Thyroid gland (tissue), 4 donors: Measurements from ENCODE around the gene USP5. TPM values are rescaled to one million over a fixed set of nuclear protein-coding genes. Genes with fewer than 3 reads are reported as not detected.
A peak's percentile ranks its signal among the peaks of the same experiment; 100 is the strongest.

Experiments used
- DNase-seq, 2 donors: peaks; one replicate each; pipeline ENCODE4 v3.0.0-alpha.2; 2019
- H3K27ac ChIP-seq, 3 donors: fragments of 200-600 bp; sonication (generic); 1 replicate in 2 of 3; 2 replicates in 1 of 3; pipeline ENCODE4 v1.5.1; 2016 to 2019; ENCODE audit warnings: mild to moderate bottlenecking in 1 of 3, moderate library complexity in 1 of 3
- H3K27me3 ChIP-seq: fragments of 200-600 bp; sonication (generic); one replicate; pipeline ENCODE4 v1.5.1; 2019
- H3K36me3 ChIP-seq, 2 donors: fragments of 200-600 bp; sonication (generic); one replicate each; pipeline ENCODE4 v1.5.1; 2016 to 2019
- H3K4me1 ChIP-seq, 2 donors: fragments of 200-600 bp; sonication (generic); one replicate each; pipeline ENCODE4 v1.5.1; 2017 to 2019
- H3K4me3 ChIP-seq, 3 donors: fragments of 200-600 bp; sonication (generic); replicated peaks in 1 of 3; 1 replicate in 2 of 3; 2 replicates in 1 of 3; pipeline ENCODE4 v1.5.1; 2016; ENCODE audit warnings: mild to moderate bottlenecking in 1 of 3
- H3K9me3 ChIP-seq: fragments of 200-600 bp; sonication (generic); one replicate; pipeline ENCODE4 v1.5.1; 2017
- POLR2A ChIP-seq, 2 donors: fragments of 450-650 bp; IDR thresholded peaks; one replicate each; pipeline ENCODE4 v1.6.1; 2017; ENCODE audit warnings: antibody characterized with exemption in 2 of 2, mild to moderate bottlenecking in 2 of 2, moderate library complexity in 1 of 2
- WGBS, 2 donors: methylation state at CpG; one replicate each; pipeline ENCODE4 v1.1.5; 2017; 5-methylcytosine and 5-hydroxymethylcytosine counted together
- intact Hi-C: fragments of 100-400 bp; cut with DNase I; formaldehyde crosslinking; loops from one replicate; pipeline ENCODE4 v1.15.1; 2023
- total RNA-seq, 4 donors: library from RNA; depleted of rRNA; stranded (reverse); fragments of >200 nt; gene quantifications; one replicate each; pipeline ENCODE4 v1.2.3, GENCODE V29; 2016
- TF ChIP-seq, protein P1 (sequence below), 6 experiments: fragments of 200-600 bp in 3 of 6; fragments of 450-650 bp in 3 of 6; sonication (generic) in 3 of 6; IDR thresholded peaks; one replicate each; pipeline ENCODE4 v1.5.1; 2016 to 2019; ENCODE audit warnings: antibody characterized with exemption in 6 of 6, mild to moderate bottlenecking in 2 of 6, inconsistent platforms in 1 of 6, moderate library complexity in 1 of 6

Gene USP5
- total RNA-seq, 4 donors from 2014 or later = 34.7 to 68.6 (median 58.9) TPM

DNA sequence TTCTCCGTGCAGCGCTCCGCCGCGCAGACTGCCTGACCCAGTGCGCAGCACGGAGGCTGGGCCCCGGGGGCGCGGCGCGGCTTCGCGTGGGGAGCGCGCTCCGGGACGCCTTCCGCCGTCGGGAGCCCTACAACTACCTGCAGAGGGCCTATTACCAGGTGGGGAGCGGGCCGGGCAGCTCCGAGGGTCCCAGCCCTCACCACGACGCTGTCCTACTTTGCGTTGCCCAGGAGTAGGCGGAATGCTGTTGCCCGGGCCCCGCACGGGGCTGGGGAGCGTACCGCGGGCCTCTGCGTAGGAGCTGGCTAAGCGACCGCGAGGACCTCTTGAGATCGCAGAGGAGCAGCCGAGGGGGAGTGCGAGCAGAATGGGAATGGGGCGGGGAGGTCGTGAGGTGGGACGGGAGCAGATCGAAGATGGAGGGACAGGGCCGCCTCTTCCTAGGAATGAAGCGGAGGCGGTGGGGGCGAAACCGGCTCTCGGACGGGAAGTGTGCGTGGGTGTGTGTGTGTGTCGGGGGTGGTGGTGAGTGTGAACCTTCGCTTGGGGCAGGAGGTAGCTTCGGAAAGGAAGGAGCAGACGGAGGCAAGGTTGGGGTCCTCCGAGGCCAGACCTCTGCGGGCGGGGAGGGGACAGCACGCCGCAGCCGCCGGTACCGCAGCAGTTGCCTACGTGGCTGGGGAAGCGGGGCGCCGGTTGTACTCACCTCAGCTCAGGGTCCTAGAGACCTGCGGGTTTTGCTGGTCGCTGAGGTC, 23.0 kb upstream of the USP5 start:
- peak overlapping the region; percentile 70 to 80 (median 73) for H3K27ac ChIP-seq
- H3K4me1 ChIP-seq = peaks cover 8 to 11% of the 10 kb centered on the region in 2 donors
- H3K36me3 ChIP-seq = no peaks in the 10 kb centered on the region
- H3K4me3 ChIP-seq = peak overlapping the region; percentile 61 to 93 (median 88)
- no peaks in the 10 kb centered on the region for H3K27me3 ChIP-seq
- TF ChIP-seq, protein P1, sequence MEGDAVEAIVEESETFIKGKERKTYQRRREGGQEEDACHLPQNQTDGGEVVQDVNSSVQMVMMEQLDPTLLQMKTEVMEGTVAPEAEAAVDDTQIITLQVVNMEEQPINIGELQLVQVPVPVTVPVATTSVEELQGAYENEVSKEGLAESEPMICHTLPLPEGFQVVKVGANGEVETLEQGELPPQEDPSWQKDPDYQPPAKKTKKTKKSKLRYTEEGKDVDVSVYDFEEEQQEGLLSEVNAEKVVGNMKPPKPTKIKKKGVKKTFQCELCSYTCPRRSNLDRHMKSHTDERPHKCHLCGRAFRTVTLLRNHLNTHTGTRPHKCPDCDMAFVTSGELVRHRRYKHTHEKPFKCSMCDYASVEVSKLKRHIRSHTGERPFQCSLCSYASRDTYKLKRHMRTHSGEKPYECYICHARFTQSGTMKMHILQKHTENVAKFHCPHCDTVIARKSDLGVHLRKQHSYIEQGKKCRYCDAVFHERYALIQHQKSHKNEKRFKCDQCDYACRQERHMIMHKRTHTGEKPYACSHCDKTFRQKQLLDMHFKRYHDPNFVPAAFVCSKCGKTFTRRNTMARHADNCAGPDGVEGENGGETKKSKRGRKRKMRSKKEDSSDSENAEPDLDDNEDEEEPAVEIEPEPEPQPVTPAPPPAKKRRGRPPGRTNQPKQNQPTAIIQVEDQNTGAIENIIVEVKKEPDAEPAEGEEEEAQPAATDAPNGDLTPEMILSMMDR (IDR thresholded peaks at IDR 0.05) = peak in 1 of 6 experiments; percentile 4
- TF ChIP-seq POLR2A (IDR thresholded peaks at IDR 0.05) = peak in 1 of 2 donors; percentile 67
- DNase-seq = peak; percentile 61 to 71
- H3K9me3 ChIP-seq = no peaks in the 10 kb centered on the region
- WGBS, 2 donors = 1 to 2% methylated on average over 31 to 41 of the region's 71 CpGs
- intact Hi-C loops = no loop called here

DNA sequence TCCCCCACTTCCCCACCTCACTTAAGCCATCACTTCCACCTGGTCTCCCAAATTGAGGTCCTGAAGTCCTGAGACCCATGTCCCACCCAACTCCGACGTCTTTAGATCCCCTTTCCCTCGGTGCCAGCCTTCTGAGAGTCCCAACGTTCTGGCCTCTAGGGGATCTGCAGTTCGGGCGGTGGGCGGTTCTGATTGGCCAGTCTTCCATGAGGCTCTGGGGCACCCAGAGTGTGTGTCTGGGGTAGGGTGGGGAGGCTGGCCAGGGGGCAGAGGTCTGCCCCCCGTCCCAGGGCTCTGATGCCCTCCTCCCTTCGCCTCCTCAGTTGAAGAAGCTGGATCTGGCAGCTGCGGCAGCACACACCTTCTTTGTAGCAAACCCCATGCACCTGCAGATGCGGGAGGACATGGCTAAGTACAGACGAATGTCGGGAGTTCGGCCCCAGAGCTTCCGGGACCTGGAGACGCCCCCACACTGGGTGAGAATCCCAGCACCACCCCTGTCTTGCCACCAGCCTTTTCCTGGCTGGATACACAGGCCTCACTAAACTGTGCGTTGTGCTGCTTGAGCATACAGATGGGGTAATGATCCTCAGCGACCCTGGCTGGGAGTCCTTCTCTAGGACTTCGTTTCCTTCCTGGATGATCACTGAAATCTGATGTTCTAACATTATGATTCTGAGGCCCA, 22.3 kb upstream of the USP5 start:
- TF ChIP-seq POLR2A (IDR thresholded peaks at IDR 0.05) = no peak
- TF ChIP-seq, protein P1 (IDR thresholded peaks at IDR 0.05) = peak in 2 of 6 experiments; percentile 14 to 19
- Histone ChIP-seq H3K9me3 (no peaks in the 10 kb centered on the region), H3K27ac (peak overlapping the region in 2 of 3 donors; percentile 70 to 80), H3K27me3 (no peaks in the 10 kb centered on the region), H3K36me3 (no peaks in the 10 kb centered on the region), H3K4me1 (peaks cover 8 to 11% of the 10 kb centered on the region in 2 donors), H3K4me3 (peak overlapping the region in 2 of 3 donors; percentile 61 to 93)
- WGBS, 2 donors = 53 to 57% methylated on average over 10 to 16 of the region's 19 CpGs
- DNase-seq = no peak
- intact Hi-C loops = loop anchor here (10.0 kb wide), 1 partner anchor 205 kb away; no protein-coding TSS in a partner anchor

DNA sequence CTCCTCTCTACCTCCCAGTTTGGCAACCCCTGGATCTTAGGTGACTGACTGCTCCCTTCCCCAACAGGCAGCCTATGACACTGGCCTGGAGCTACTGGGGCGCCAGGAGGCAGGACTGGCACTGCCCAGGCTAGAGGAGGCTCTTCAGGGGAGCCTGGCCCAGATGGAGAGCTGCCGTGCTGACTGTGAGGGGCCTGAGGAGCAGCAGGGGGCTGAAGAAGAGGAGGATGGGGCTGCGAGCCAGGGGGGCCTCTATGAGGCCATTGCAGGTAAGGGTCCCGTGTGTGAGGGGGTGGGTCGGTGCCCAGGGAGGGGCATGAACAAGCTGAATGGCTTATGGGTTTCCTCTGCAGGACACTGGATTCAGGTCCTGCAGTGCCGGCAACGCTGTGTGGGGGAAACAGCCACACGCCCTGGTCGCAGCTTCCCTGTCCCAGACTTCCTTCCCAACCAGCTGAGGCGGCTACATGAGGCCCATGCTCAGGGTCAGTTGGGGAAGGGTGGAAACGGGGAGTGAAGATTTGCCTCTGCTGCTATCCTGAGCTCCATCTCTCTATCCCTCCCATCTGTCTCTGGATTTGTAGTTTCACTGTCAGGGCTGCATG, 21.6 kb upstream of the USP5 start:
- Histone ChIP-seq H3K4me1 (peaks cover 8 to 11% of the 10 kb centered on the region in 2 donors), H3K27ac (no peak overlapping the region), H3K36me3 (no peaks in the 10 kb centered on the region), H3K4me3 (no peak overlapping the region), H3K9me3 (no peaks in the 10 kb centered on the region), H3K27me3 (no peaks in the 10 kb centered on the region)
- 82 to 93% methylated on average over 9 to 11 of the region's 11 CpGs for WGBS, 2 donors
- no peak for DNase-seq
- TF ChIP-seq, protein P1 (IDR thresholded peaks at IDR 0.05) = no peak
- TF ChIP-seq POLR2A (IDR thresholded peaks at IDR 0.05) = no peak
- intact Hi-C loops = loop anchor here (10.0 kb wide), 1 partner anchor 206 kb away; no protein-coding TSS in a partner anchor

DNA sequence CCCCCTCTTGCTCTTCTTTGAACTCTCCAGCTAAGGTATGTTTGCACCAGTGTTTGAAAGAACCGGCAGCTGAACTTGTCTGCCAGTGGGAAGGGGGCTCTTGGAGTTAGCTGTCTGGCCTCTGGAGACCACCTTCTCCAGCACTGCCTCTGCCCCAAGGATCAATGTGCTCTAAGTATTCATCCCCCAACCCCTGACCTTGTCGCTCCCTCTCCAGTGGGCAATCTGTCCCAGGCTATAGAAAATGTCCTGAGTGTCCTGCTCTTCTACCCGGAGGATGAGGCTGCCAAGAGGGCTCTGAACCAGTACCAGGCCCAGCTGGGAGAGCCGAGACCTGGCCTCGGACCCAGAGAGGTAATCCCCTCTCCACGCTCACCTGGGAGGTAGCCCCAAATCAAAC, 21.0 kb upstream of the USP5 start:
- intact Hi-C loops = loop anchor here (10.0 kb wide), 1 partner anchor 206 kb away; no protein-coding TSS in a partner anchor
- 91 to 94% methylated on average over 6 of the region's 6 CpGs for WGBS, 2 donors
- Histone ChIP-seq H3K27me3 (no peaks in the 10 kb centered on the region), H3K4me3 (no peak overlapping the region), H3K9me3 (no peaks in the 10 kb centered on the region), H3K4me1 (peaks cover 8 to 17% of the 10 kb centered on the region in 2 donors), H3K27ac (no peak overlapping the region), H3K36me3 (no peaks in the 10 kb centered on the region)
- DNase-seq = no peak
- TF ChIP-seq POLR2A (IDR thresholded peaks at IDR 0.05) = no peak
- TF ChIP-seq, protein P1 (IDR thresholded peaks at IDR 0.05) = no peak
